Neural progenitor cell (in vitro differentiated cells): Measurements from ENCODE around the gene ARHGEF25.

ENCODE experiments used
- CTCF ChIP-seq: fragments of 200-600 bp; sonication (generic); IDR thresholded peaks from 2 replicates; pipeline ENCODE4 v1.5.1; 2017; ENCODE audit warnings: antibody characterized with exemption, mild to moderate bottlenecking
- EZH2 ChIP-seq: fragments of 200-600 bp; sonication (generic); IDR thresholded peaks from 2 replicates; pipeline ENCODE4 v1.6.1; 2017; ENCODE audit warnings: antibody characterized with exemption, mild to moderate bottlenecking, moderate library complexity
- EZH2phosphoT487 ChIP-seq: fragments of 200-600 bp; sonication (generic); IDR thresholded peaks from 2 replicates; pipeline ENCODE4 v1.6.1; 2017; ENCODE audit warnings: antibody characterized with exemption

- TF ChIP-seq CTCF (no peak), EZH2 (no peak), EZH2phosphoT487 (no peak)
Observed at GRCh38 chr12:57606821-57607220, 4.4 kb upstream of the ARHGEF25 start.
